DMS53 treated with DMSO at 0.1 percent for 48 hours (cell line): ENCODE data around the gene ANKS1B.
A peak's percentile ranks its signal among the peaks of the same experiment; 100 is the strongest.

Experiments
- DNase-seq: peaks from one replicate; lab custom pipeline; 2025; ENCODE audit not compliant: unreplicated experiment; lab: John Stamatoyannopoulos, UW

The ANKS1B gene

DNA sequence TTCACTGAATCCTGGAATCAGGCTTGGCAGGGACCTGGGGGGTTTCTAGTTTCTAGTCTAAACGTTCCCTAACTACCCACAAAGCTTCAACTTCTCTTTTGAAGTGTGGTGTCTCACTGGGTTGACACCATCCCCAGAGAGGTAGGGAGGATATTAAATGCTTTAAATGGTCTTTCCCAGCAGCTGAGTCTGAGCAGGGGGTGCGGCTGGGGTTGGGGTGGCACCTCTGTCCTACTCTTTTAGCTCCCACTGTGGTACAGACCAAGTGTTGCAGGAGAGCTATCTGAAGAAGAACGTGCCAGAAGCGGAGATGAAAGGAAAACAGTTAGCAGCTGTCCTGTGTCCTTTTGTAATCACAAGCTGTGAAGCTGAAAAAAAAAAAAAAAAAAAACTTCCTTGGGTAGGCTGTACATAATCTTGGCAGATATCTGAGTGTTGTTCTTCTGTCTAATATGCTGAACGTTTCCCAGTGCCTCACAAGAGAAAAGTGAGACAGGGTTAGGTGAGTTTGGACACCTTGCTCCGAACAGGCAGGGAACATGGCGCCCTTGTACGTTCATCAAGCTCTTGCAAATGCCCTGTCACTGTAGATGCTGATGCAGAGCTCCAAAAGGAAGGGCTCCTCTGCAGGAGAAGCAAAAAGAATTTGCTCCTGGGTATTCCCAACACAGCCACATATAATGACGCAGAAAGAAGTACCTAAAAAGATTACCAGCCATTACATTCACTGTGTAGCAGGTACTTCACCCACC is 892.5 kb downstream of the ANKS1B start:
- DNase-seq = no peak

DNA sequence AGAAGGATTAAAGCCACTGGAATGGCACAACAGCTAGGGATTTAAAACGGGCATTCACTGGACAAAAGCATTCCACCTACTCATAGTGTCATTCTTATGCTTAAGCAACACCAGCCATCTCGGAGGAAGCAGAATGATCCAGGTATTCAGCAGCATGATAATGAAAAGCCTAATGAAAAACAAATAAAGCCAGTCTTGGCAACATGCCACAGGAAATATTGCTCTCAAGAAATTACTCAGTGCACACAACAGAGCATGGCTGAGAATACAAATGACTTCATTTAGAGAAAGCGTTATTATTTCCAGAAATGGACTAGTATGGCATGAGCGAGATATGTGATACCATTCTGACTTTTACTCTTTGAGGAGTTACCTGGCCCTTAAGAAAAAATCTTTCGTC is 897.5 kb downstream of the ANKS1B start:
- peak; percentile 43 for DNase-seq

DNA sequence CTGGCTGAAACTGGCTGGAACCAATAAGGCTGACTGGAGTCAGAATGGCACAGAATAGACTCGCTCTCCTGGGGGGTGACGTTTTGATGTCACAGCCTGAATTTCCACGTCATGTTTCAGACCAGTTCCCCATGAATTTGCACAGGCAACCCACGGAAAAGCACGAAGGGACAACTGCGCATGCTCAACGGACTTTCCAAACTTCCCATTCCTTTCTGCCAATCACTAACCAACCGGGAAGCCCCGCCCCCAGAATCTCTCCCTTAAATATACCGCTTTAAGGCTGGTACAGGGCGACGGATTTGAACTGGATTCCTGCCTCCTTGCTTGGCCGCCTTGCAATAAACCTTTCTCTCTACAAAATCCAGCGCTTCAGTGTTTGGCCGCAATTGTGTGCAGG is 904.9 kb downstream of the ANKS1B start:
- DNase-seq = no peak

DNA sequence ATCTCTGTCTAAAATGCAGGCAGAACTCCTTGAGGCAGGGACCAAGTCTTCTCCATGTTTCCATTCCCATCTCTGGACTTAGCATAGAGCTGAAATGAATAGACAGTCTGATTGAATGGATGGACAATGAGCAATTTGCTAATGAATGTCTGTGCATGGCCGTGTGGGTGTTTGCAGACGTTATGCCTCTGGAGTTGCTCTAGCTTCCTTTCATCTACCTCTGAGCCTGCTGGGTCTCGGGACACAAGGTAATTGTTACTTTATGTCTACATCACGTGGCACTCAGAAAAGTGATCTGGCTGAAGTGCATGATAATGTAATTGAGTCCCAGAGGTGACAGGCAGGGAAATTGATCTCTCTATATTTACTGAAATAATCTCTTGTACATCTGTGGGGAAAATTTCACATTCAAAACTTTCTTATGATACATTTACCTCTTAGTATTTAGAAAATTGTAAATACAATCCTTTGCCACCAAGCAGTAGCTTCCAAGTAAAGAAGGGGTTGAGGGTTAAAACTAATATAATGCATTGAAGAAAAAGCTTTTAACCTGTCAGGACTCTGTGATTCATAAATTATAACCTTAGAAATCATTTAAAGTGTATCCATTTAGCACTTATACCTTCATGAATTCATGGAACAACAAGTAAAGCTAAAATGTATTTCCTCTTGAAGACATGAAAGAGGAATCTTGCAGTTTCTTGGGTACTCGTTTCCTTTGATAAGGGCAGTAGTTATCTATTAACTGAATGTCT is 915.6 kb downstream of the ANKS1B start:
- DNase-seq = no peak

DNA sequence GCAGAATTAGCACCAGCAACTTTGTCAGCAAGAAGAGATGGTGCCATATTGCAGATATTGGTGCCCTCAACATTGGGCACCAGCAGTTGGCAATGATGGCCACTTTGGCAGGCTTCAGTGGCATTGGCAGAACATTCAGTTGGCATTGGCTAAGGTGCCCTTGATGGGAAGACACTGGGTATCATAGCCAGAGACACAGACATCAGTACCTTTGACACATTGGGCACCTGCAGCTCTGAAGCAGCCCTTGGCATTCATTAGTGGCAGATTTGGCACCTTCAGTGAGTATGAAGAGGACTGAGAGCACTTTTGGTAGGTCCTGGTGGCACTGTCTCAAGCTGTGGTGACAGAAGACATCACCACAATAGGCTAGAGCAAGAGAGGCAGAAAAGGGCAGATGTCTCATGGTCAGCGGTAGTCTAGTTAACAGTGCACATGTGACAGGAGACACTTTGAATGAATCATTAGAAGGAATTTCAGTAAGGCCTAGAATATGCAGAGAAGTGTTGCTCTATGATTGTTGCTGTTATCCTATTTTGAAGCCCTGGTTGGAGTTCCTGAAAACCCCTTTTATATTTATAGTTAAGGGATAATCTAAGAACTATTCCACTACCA is 917.5 kb downstream of the ANKS1B start:
- no peak for DNase-seq

DNA sequence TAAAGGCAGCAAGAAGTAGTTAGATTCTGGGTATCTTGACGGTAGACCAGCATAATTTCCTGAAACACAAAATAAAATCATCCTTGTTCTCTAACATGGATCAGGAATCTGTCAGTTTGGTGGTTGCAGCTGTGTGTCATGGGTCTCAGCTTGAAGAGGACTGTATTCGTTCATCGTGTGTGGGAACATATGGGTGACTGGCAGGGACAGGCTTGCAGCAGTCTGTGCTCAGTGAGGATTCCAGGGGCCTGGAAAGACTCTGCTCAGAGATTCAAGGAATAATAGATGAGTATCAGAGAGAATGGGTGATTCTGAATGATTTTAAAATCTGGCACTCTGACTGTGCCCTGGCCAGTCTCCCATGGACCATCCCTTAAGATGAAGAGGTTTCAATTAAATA is 918.0 kb downstream of the ANKS1B start:
- no peak for DNase-seq

DNA sequence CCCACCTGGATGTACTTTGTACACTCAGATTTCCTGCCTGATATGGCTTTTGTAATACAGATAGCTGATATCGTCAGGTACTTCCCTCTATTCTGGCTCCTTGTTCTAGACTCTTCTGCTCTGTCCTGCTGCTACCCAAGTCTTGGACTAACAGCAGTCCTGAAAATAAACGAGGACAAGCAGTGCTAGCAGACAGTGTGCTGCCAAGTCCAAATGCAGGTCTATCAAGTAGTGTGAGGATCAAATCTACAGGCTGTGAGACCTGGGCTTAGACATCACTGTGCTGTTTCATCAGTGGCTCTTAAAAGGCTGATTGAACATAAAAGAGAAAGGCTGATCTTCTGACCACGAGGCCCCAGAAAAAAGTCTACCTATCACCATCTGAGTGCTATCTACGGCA is 921.6 kb downstream of the ANKS1B start:
- DNase-seq = no peak

DNA sequence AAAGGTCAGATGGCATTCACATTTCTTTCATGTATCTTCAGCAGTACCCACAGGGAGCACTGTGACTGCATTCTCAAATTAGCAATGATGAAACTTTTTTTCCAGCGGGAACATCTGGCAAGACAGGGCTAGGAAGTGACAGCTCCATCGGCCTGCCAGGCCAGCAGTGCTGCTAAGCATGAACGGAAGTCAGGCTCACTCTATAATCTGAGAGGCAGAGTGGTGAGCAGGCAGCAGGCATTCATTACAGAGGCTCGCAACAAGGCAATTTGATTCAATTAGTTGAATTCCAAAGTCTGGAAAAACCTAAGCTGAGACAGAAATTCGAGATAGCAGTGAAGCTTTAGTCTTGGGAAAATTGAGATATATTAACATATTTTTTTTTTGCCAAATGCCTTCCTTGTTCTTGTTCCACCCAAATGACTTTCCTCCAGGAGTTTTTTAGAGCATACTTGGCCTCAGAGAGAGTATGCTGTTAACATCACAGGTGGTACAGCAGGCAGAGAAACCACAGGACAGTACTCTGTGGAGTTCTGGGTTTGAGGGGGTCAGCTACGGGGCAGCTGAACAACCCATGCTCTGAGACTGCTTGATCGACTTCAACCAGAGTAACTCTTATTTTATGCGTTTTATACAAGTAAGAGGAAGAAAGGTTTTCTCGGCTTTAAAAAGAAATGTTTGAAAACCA is 924.8 kb downstream of the ANKS1B start:
- DNase-seq = no peak

DNA sequence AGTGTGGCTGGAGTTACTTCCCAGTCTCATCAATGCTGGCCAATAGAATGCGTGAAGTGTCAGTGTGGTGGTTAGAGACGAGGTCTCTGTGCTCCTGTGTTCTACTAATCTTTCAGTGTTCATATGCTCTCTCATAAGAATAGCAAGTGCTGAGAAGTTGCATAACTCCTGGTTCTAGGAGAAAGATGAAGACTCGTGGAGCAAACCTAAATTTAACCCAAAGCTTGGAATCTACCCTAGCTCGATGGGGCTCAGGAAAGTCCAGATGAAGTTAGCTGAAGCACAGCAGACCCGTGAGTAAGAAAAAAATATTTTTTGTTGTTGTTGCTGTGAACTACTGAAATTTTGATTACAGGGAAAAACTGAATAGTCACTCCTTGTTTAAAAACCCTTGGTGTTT is 927.1 kb downstream of the ANKS1B start:
- no peak for DNase-seq

DNA sequence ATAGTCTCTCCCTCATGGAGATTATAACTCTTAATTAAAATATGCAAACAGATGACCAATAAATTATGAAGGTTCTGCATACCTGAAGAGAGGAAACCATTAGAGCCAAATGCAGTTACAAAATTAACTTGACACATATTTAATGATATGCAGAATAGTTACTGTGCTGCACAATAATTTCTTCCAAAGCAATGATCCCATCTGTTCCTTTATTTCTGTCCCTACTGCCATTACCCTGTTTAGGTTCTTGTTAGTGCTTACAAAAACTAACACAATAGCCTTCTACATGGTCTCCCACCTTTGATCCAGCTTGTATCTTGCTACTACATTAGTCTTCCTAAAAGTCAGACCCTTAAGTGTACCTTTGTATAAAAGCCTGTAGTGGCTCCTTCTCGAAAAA is 928.5 kb downstream of the ANKS1B start:
- DNase-seq = no peak

DNA sequence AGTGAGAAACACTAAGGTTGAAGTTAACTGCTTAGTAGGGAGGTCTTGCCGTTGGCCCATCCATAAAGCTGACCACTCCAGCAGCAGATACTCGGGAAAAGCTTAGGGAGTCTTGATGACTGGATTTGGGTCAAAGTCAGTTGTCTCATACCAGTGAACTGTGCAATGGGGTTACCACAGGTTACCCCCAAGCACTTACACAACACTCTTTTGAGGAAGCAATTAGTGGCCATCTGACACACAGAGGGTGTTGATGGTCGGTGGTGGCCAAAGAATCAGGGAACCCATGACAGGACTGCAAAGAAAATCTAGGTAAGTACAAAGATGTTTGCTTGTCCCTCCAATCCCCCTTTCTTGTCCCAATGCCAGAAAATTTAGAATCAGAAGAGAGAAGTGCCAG is 929.4 kb downstream of the ANKS1B start:
- DNase-seq = no peak

DNA sequence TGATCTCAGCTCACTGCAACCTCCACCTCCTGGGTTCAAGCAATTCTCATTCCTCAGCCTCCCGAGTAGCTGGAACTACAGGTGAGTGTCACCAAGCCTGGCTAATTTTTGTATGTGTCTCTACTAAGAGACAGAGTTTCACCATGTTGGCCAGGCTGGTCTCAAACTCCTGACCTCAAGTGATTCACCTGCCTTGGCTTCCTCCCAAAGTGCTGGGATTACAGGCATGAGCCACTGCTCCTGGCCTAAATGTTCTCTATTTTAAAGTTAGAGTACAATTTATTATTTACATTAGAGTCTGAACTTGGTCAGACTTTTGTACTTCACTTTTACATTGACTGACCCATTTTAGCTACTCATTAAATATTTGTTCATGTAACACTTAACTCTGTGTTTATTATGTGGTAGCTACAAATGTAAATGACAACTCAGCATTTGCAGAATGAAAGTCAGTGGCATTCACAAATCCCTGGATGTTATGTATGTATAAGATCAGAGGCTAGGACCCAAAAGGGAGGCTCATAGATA is 930.1 kb downstream of the ANKS1B start:
- DNase-seq = no peak

DNA sequence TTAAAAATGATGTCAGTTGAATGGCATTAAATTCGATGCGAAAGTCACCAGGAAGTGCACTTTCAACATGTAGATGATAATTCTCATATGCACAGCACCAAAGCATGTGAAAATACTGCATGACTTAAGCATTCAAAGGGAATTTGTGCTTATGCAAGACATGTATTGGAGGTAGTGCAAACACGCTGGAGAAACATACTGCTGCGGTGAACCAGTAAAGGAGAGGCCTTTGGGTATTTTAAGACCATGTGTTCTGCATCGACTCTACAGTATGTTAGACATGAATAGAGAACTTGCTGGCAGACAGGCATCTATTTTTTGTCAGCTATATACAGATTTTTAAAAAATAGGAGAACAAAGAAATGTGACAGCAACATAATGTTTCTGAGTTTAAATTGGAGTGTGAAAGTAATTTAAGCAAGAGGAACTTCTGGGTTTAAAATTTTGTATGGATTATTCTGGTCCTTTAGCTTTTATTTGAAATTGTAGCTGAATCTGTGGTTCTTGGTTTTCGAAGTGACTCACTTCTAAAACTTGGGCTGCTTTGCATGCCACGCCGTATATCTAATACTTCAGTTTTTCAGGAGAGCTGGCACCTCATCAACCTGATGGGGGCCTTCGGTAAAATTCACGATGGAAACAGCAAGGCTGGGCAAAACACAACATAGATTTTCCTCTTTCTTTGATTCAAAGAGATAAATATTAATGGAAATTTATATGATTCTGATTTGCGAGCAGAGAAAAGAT is 930.9 kb downstream of the ANKS1B start:
- DNase-seq = no peak

DNA sequence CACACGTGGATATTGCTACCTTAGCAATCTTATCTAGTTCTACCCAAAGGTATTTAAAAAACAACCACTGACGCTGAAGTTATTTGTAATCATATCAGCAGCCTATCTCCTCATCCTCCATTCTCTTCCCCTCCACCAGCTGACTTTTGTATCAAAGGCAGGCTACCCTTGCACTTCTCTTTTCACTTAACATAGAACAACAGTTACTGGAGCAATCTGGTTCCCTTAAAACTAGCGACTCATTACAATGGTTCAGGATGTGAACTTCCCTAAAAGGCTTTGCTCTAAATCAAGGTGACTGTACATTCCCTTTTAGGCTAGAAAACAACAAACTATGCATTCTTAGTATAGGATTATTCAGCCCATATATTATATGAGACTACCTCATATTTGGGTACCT is 935.0 kb downstream of the ANKS1B start:
- no peak for DNase-seq

DNA sequence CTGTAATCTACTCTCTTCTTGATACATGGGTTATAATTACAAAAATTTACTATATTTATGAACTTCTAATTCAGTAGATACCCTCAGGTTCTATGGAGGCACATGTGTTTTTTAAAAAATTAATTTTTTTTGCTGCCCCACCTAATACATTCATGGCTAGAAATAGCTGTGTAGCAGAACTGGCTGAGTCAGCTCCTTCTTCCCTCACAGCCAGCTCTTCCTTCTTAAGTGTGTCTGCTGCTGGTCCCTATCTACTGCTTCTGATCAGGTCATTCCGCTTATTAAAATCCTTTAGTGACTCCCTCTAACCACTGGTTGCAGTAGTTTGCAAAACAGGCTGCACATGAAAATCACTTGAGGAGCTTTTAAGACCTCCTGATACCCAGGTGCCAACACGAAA is 939.6 kb downstream of the ANKS1B start:
- no peak for DNase-seq

DNA sequence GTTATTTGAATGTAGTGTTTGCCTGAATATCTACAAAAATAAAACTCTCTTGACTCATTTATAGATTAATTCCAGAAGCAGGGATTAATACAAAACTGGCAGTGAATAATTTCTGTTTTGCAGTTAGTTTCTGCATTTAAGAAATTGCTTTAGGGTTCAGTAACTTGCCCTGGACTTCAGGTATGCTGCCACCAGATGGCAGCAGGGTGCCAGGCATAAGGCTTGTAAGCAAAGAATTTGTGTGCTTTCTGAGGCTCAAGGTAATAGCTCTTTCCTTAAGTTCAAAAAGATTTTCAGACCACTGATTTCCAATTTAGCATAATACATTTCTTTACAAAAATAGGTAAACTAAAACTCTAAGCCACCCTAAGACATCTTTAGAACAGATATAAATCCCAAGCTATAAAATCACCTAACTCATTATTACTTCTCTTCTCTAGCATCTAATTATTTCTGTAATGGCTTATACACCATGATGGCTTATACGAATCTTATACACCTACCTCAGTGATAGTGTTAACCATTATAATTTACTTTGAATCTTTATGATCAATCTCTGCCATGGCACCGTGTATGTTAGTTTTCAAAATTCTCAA is 941.3 kb downstream of the ANKS1B start:
- DNase-seq = peak; percentile 72

DNA sequence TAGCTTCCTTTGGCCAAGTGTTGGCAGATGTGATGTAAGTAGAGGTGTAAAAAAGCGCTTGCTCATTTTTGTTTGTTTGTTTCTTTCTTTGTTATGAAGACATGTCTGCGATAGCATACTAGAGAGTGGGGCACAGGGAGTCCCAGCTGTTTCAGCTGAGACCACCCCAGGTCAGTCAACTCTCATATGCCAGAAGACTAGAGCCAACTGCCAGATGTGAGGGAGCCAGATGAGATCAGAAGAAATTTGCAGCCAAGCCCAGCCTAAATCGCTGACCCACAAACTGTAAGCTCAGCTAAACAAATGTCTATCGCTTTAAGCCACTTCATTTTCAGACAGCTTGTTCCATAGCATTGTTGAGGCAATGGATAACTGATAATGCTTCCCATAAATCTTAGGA is 942.5 kb downstream of the ANKS1B start:
- no peak for DNase-seq

DNA sequence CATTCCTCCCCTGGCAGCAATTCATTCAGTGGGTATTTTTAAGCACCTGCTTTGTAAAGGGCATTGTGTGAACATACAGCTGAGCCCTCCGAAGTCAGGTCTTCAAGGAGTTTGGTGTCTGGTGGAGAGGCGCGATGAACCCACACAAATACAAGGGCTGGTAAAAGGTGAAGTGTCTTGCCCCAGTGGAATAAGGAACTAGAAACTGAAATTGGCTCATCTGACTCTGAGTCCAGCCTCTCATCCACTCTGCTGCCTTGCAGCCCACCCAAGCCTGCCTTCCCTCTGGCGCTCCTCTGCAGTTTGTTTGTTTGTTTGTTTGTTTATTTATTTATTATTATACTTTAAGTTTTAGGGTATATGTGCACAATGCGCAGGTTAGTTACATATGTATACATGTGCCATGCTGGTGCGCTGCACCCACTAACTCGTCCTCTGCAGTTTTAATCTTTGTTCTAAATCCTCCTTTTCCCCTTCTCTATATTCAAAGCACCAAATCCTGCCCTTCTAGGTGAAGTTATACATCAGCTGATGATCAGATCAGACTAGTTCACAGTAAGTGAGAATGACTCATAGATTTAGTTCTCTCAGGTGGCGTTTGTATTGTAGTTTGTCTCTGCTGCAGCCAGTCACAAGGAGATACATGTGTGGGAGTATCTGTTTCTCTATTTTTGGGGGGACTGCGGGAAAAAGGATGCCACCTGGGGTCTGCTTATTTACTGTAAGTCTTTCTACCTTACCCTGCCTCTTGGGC is 945.2 kb downstream of the ANKS1B start:
- DNase-seq = no peak

DNA sequence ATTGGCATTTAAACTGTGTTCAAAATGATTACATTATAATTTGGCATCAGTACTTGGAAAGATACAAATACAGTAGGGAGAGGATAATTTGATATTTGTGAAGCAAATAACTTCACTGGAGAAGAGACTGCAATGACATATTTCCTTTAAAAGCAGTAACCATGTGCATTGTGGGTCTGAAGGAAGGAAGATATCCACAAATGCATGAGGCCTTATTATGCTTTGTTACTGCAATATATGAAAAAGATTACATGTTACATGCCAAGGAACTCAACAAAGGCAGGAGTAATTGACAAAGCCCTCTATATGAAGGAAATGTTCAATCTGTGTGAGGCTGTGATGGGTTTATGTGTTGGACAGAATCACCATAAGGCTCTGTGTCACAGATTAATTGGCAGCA is 948.2 kb downstream of the ANKS1B start:
- DNase-seq = no peak

DNA sequence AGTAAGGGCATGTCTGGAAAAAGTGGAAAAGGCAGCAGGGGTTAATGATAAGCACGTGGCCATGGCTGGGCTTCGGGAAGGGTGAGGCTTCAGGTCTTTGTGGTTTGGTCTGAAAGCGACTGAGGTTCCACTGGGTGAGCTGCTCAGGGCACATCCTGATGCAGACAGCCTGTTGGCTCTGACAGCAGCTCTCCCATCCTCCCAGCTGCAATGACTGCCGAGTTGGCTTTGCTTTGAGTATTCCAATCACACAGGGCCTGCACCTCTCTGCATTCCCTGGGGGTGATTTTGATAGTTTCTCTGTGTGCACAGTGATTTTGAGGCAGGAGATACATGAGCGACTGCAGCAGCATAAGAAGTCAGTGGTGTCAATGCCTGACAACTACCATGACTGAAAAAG is 948.9 kb downstream of the ANKS1B start:
- no peak for DNase-seq
